Sigmoid colon (tissue), 4 donors: ENCODE measurements around the gene SHKBP1.

Source experiments
- CTCF ChIP-seq, 4 experiments: fragments of 450-650 bp in 3 of 4; fragments of 200-600 bp in 1 of 4; IDR thresholded peaks; one replicate each; pipeline ENCODE4 v1.5.1; 2016 to 2019; ENCODE audit warnings: antibody characterized with exemption in 4 of 4, mild to moderate bottlenecking in 3 of 4, moderate library complexity in 2 of 4
- POLR2A ChIP-seq, 2 donors: fragments of 450-650 bp; IDR thresholded peaks; one replicate each; pipeline ENCODE4 v1.6.1; 2016; ENCODE audit warnings: antibody characterized with exemption in 2 of 2, mild to moderate bottlenecking in 2 of 2, moderate library complexity in 2 of 2
- POLR2AphosphoS5 ChIP-seq, 4 donors: sonication (generic); formaldehyde crosslinking; IDR thresholded peaks; one replicate each; pipeline ENCODE4 v1.6.1; 2017; ENCODE audit warnings: antibody characterized with exemption in 4 of 4

- TF ChIP-seq CTCF (IDR thresholded peaks at IDR 0.05), result peak; percentile 94 to 96 (median 94)
- no peak for TF ChIP-seq POLR2A (IDR thresholded peaks at IDR 0.05)
- peak in 1 of 4 donors; percentile 50 for TF ChIP-seq POLR2AphosphoS5 (IDR thresholded peaks at IDR 0.05)
Observed at GRCh38 chr19:40529093-40529954, 47.3 kb upstream of the SHKBP1 start.
